Right ventricle myocardium superior (tissue), 1 donor: Measurements from ENCODE around the gene NUP93. TPM values are rescaled to one million over a fixed set of nuclear protein-coding genes. Genes with fewer than 3 reads are reported as not detected.
"Not testable (repeated sequence)": the region's sequence is repeated elsewhere in the genome, so short reads cannot be mapped to it uniquely, and the experiment has no call there.

Source experiments
- ATAC-seq: fragments of 200-7000 bp; cut with Tn5 transposase; one replicate; pipeline ENCODE4 v1.9.1; 2020; ENCODE audit warnings: mild to moderate bottlenecking; ENCODE audit not compliant: poor library complexity
- DNase-seq: peaks from one replicate; pipeline ENCODE4 v3.0.0-alpha.2; 2020
- intact Hi-C: fragments of 100-400 bp; cut with DNase I; formaldehyde crosslinking; loops from one replicate; pipeline ENCODE4 v1.11.2; 2022
- total RNA-seq: library from RNA; stranded (reverse); fragmentation: NEBNext Ultra II Directional; extraction: Animal tissue kit (Norgen Biotek cat#: 25700); gene quantifications from one replicate; pipeline ENCODE4 v1.2.1, GENCODE V29; 2021
- donor health status: DM: no; HTN: yes; CAD: no; lungs with severe emphysema.

Gene NUP93
- total RNA-seq, 1 donor from 2014 or later = 20.6 TPM

GRCh38 chr16:56871172-56871593 is 141.3 kb downstream of the NUP93 start:
- intact Hi-C loops = no loop called here

GRCh38 chr16:56872863-56873391 is 143.0 kb downstream of the NUP93 start:
- DNase-seq (no peak), ATAC-seq (peak; percentile 41)
- intact Hi-C loops = no loop called here

More at GRCh38 chr16:56871172-56871593, 141.3 kb downstream of the NUP93 start:
- no peak for DNase-seq
- no peak for ATAC-seq

GRCh38 chr16:56874800-56875199 is 144.9 kb downstream of the NUP93 start:
- ATAC-seq (no peak), DNase-seq (no peak)
- intact Hi-C loops = no loop called here

GRCh38 chr16:56876048-56876447 is 146.1 kb downstream of the NUP93 start:
- ATAC-seq = no peak
- DNase-seq = no peak
- intact Hi-C loops = no loop called here

- ATAC-seq (no peak), DNase-seq (no peak)
- intact Hi-C loops = no loop called here
Observed at GRCh38 chr16:56877486-56878182, 147.7 kb downstream of the NUP93 start.

- intact Hi-C loops = no loop called here
- DNase-seq (no peak), ATAC-seq (no peak)
Observed at GRCh38 chr16:56878282-56878854, 148.4 kb downstream of the NUP93 start.

GRCh38 chr16:56879276-56879675 is 149.3 kb downstream of the NUP93 start:
- DNase-seq = no peak
- ATAC-seq = no peak
- intact Hi-C loops = no loop called here

- intact Hi-C loops = no loop called here
- DNase-seq = no peak
- ATAC-seq = no peak
Observed at GRCh38 chr16:56880176-56880575, 150.2 kb downstream of the NUP93 start.

GRCh38 chr16:56880685-56881084 is 150.8 kb downstream of the NUP93 start:
- ATAC-seq (no peak), DNase-seq (no peak)
- intact Hi-C loops = no loop called here

- DNase-seq (no peak), ATAC-seq (no peak)
- intact Hi-C loops = no loop called here
Observed at GRCh38 chr16:56882077-56882800, 152.3 kb downstream of the NUP93 start.

GRCh38 chr16:56883586-56883985 is 153.7 kb downstream of the NUP93 start:
- ATAC-seq = peak; percentile 43
- no peak for DNase-seq
- intact Hi-C loops = no loop called here

- DNase-seq (no peak), ATAC-seq (no peak)
- intact Hi-C loops = no loop called here
Observed at GRCh38 chr16:56884026-56884582, 154.2 kb downstream of the NUP93 start.

- DNase-seq, intact Hi-C loops: not testable (repeated sequence)
Observed at GRCh38 chr16:56884929-56885328, 155.0 kb downstream of the NUP93 start.

GRCh38 chr16:56885446-56886162 is 155.7 kb downstream of the NUP93 start:
- intact Hi-C loops = no loop called here
- DNase-seq = no peak
- ATAC-seq = no peak

More at GRCh38 chr16:56884929-56885328, 155.0 kb downstream of the NUP93 start:
- not testable (repeated sequence) for ATAC-seq

- ATAC-seq (no peak), DNase-seq (no peak)
- intact Hi-C loops = no loop called here
Observed at GRCh38 chr16:56886296-56886695, 156.4 kb downstream of the NUP93 start.

- no peak for DNase-seq
- intact Hi-C loops = no loop called here
- ATAC-seq = no peak
Observed at GRCh38 chr16:56886826-56887225, 156.9 kb downstream of the NUP93 start.

GRCh38 chr16:56888806-56889205 is 158.9 kb downstream of the NUP93 start:
- intact Hi-C loops = no loop called here
- DNase-seq = no peak
- no peak for ATAC-seq

GRCh38 chr16:56889206-56889605 is 159.3 kb downstream of the NUP93 start:
- no peak for DNase-seq
- no peak for ATAC-seq
- intact Hi-C loops = no loop called here

GRCh38 chr16:56891685-56892084 is 161.8 kb downstream of the NUP93 start:
- ATAC-seq (no peak), DNase-seq (no peak)
- intact Hi-C loops = no loop called here
